ENCODE results near the gene MPRIP. TPM values are rescaled to one million over a fixed set of nuclear protein-coding genes. Genes with fewer than 3 reads are reported as not detected.
A peak's percentile ranks its signal among the peaks of the same experiment; 100 is the strongest.

MPRIP gene
- total and polyA plus RNA-seq, 2 of the 13 experiments (the other 11 are each of a cell fraction or from before 2014, with no cell fraction given): 50.2 to 52.4 TPM

- TF ChIP-seq SNAPC5 (CRISPR knock-in tag; IDR thresholded peaks at IDR 0.05; ENCODE audit: borderline replicate concordance) (no peak), DBP (CRISPR knock-in tag; IDR thresholded peaks at IDR 0.05; ENCODE audit: not compliant biosample characterization) (no peak), ZSCAN30 (CRISPR knock-in tag; IDR thresholded peaks at IDR 0.05) (peak; percentile 45; the same call in 1 of the 2 replicates), PHF21A (CRISPR knock-in tag; IDR thresholded peaks at IDR 0.05) (no peak), HNF4A (CRISPR knock-in tag; IDR thresholded peaks at IDR 0.05) (no peak), SMAD9 (CRISPR knock-in tag; IDR thresholded peaks at IDR 0.05) (no peak), RXRA (CRISPR knock-in tag; IDR thresholded peaks at IDR 0.05) (peak; percentile 66; the same call in 1 of the 2 replicates), GLI4 (CRISPR knock-in tag; IDR thresholded peaks at IDR 0.05; ENCODE audit: borderline replicate concordance) (no peak), SYNCRIP (IDR thresholded peaks at IDR 0.05; ENCODE audit: insufficient read depth, low read depth, low read length) (no peak), POLR2G (IDR thresholded peaks at IDR 0.05; ENCODE audit: low read depth, low read length) (no peak; the same call in 1 of the 2 replicates), ZNF879 (CRISPR knock-in tag; IDR thresholded peaks at IDR 0.05) (no peak), ZNF3 (CRISPR knock-in tag; IDR thresholded peaks at IDR 0.05) (no peak), TOE1 (CRISPR knock-in tag; IDR thresholded peaks at IDR 0.05) (no peak), ZNF670 (CRISPR knock-in tag; IDR thresholded peaks at IDR 0.05; ENCODE audit: borderline replicate concordance) (0 out of 2 replicates have a peak, but pooled peaks have one; percentile 68), SP4 (CRISPR knock-in tag; IDR thresholded peaks at IDR 0.05) (no peak), MXI1 (IDR thresholded peaks at IDR 0.05; ENCODE audit: borderline replicate concordance, low read depth, low read length) (no peak; the same call in 2 of the 3 replicates), SKI (IDR thresholded peaks at IDR 0.05; ENCODE audit: partially characterized antibody) (no peak), WIZ (CRISPR knock-in tag; IDR thresholded peaks at IDR 0.05) (0 out of 2 replicates have a peak, but pooled peaks have one; percentile 57), ZNF782 (CRISPR knock-in tag; IDR thresholded peaks at IDR 0.05; ENCODE audit: borderline replicate concordance) (no peak), ELF4 (CRISPR knock-in tag; IDR thresholded peaks at IDR 0.05; ENCODE audit: borderline replicate concordance) (no peak), ZFP36 (IDR thresholded peaks at IDR 0.05; ENCODE audit: borderline replicate concordance, low read depth, low read length, partially characterized antibody) (no peak), ATF5 (CRISPR knock-in tag; IDR thresholded peaks at IDR 0.05; ENCODE audit: low read depth) (no peak), U2AF2 (IDR thresholded peaks at IDR 0.05; ENCODE audit: low read depth, low read length) (no peak), PHF8 (CRISPR knock-in tag; IDR thresholded peaks at IDR 0.05) (peak; percentile 74), RORA (CRISPR knock-in tag; IDR thresholded peaks at IDR 0.05) (no peak), DDIT3 (CRISPR knock-in tag; IDR thresholded peaks at IDR 0.05) (no peak), ZNF547 (CRISPR knock-in tag; IDR thresholded peaks at IDR 0.05) (no peak), GMEB2 (CRISPR knock-in tag; IDR thresholded peaks at IDR 0.05; ENCODE audit: low read depth) (no peak), ZNF224 (CRISPR knock-in tag; IDR thresholded peaks at IDR 0.05) (no peak)
Observed at GRCh38 chr17:17205368-17206123, 163.3 kb downstream of the MPRIP start (continued).
